SK-N-SH (cell line): ENCODE results near the gene WLS. TPM values are rescaled to one million over a fixed set of nuclear protein-coding genes. Genes with fewer than 3 reads are reported as not detected.
A peak's percentile ranks its signal among the peaks of the same experiment; 100 is the strongest.

Experiments
- CTCF ChIA-PET: fragments of 300-600, 350-600 bp; formaldehyde crosslinking; extraction: SDS; loops from one replicate; lab custom pipeline; 2021; lab: Yijun Ruan, JAX
- POLR2A ChIA-PET: fragments of 350-600 bp; sonication (Branson Sonifier 250); formaldehyde crosslinking; extraction: SDS; loops from one replicate; lab custom pipeline; 2020; ENCODE audit warnings: antibody characterized with exemption, inconsistent platforms; lab: Yijun Ruan, JAX
- DNase-seq: peaks from one replicate; pipeline ENCODE4 v3.0.0; 2012
- H2AFZ ChIP-seq: fragments of 200-600 bp; sonication (generic); 2 replicates; pipeline ENCODE4 v1.8.1; 2016; ENCODE audit warnings: antibody characterized with exemption, mild to moderate bottlenecking, low read depth
- H3F3A ChIP-seq: fragments of 200-600 bp; sonication (generic); replicated peaks from 2 replicates; pipeline ENCODE3; 2016; ENCODE audit warnings: antibody characterized with exemption, mild to moderate bottlenecking; ENCODE audit not compliant: insufficient read depth
- H3K27ac ChIP-seq, 2 experiments: fragments of 200-500 bp in 1 of 2; fragments of 200-600 bp in 1 of 2; sonication (Bioruptor generic) in 1 of 2; sonication (generic), shearing (Covaris generic) in 1 of 2; 2 replicates each; pipeline versions ENCODE4 v1.5.1 to v1.6.1; 2014 to 2016; ENCODE audit warnings: low read depth in 2 of 2, inconsistent platforms in 1 of 2, low read length in 1 of 2, mild to moderate bottlenecking in 1 of 2, mixed read lengths in 1 of 2
- H3K27me3 ChIP-seq: fragments of 200-600 bp; sonication (generic), shearing (Covaris generic); 2 replicates; pipeline ENCODE4 v1.6.1; 2016; ENCODE audit warnings: mixed run types; ENCODE audit not compliant: insufficient read depth
- H3K36me3 ChIP-seq, 2 experiments: fragments of 200-500 bp in 1 of 2; fragments of 200-600 bp in 1 of 2; sonication (Bioruptor generic) in 1 of 2; sonication (generic) in 1 of 2; replicated peaks in 1 of 2; 2 replicates each; pipeline versions ENCODE3 to v1.5.1; 2014 to 2016; ENCODE audit warnings: low read length in 1 of 2, mild to moderate bottlenecking in 1 of 2; ENCODE audit not compliant: insufficient read depth in 2 of 2, control insufficient read depth in 1 of 2
- H3K4me1 ChIP-seq, 2 experiments: fragments of 200-500 bp in 1 of 2; fragments of 200-600 bp in 1 of 2; sonication (Bioruptor generic) in 1 of 2; sonication (generic), shearing (Covaris generic) in 1 of 2; 2 replicates each; pipeline versions ENCODE4 v1.5.1 to v1.6.1; 2014 to 2016; ENCODE audit warnings: low read depth in 1 of 2, low read length in 1 of 2, mixed run types in 1 of 2; ENCODE audit not compliant: insufficient read depth in 2 of 2, control insufficient read depth in 1 of 2
- H3K4me2 ChIP-seq: fragments of 200-600 bp; sonication (generic), shearing (Covaris generic); 2 replicates; pipeline ENCODE4 v1.6.1; 2017; ENCODE audit warnings: mixed run types
- H3K4me3 ChIP-seq, 2 experiments: fragments of 200-500 bp in 1 of 2; fragments of 200-600 bp in 1 of 2; sonication (Bioruptor generic) in 1 of 2; sonication (generic), shearing (Covaris generic) in 1 of 2; 2 replicates each; pipeline versions ENCODE4 v1.5.1 to v1.8.1; 2014 to 2016; ENCODE audit warnings: low read depth in 2 of 2, inconsistent platforms in 1 of 2, low read length in 1 of 2, mild to moderate bottlenecking in 1 of 2, mixed read lengths in 1 of 2, moderate library complexity in 1 of 2
- H3K79me2 ChIP-seq: fragments of 200-600 bp; sonication (generic); 2 replicates; pipeline ENCODE4 v1.8.1; 2017; ENCODE audit warnings: mild to moderate bottlenecking; ENCODE audit not compliant: insufficient read depth
- H3K9ac ChIP-seq: fragments of 200-600 bp; sonication (generic); 2 replicates; pipeline ENCODE4 v1.6.1; 2017; ENCODE audit warnings: mixed run types
- H3K9me2 ChIP-seq: fragments of 200-600 bp; sonication (generic); 2 replicates; pipeline ENCODE4 v1.6.1; 2017; ENCODE audit warnings: mixed run types
- H3K9me3 ChIP-seq: fragments of 200-600 bp; sonication (generic); 2 replicates; pipeline ENCODE4 v1.6.1; 2017; ENCODE audit warnings: mixed run types, mild to moderate bottlenecking, moderate library complexity
- H4K20me1 ChIP-seq: fragments of 200-600 bp; sonication (generic); 2 replicates; pipeline ENCODE4 v1.6.1; 2017; ENCODE audit warnings: mild to moderate bottlenecking, mixed run types; ENCODE audit not compliant: insufficient read depth
- CHD2 ChIP-seq: fragments of 150-350 bp; IDR thresholded peaks from 2 replicates; pipeline ENCODE4 v1.6.1; 2018; ENCODE audit warnings: low read length; ENCODE audit not compliant: partially characterized antibody
- CTCF ChIP-seq: fragments of 200-600 bp; sonication (generic); IDR thresholded peaks from 2 replicates; pipeline ENCODE4 v1.6.1; 2017; ENCODE audit warnings: antibody characterized with exemption, mild to moderate bottlenecking, moderate library complexity
- EZH2phosphoT487 ChIP-seq: fragments of 200-600 bp; sonication (generic); IDR thresholded peaks from 2 replicates; pipeline ENCODE4 v1.6.1; 2017; ENCODE audit warnings: low read depth, mixed run types, mild to moderate bottlenecking, antibody characterized with exemption, moderate library complexity, borderline replicate concordance
- FOXJ3 ChIP-seq: sonication (generic); formaldehyde crosslinking; IDR thresholded peaks from 2 replicates; pipeline ENCODE4 v1.5.1; 2020; ENCODE audit warnings: mild to moderate bottlenecking, missing genetic modification reagents
- FOXM1 ChIP-seq: IDR thresholded peaks from 2 replicates; pipeline ENCODE4 v1.4.0; 2012; ENCODE audit warnings: low read depth, mild to moderate bottlenecking
- GABPA ChIP-seq: IDR thresholded peaks from 2 replicates; pipeline ENCODE4 v1.4.0; 2012; ENCODE audit warnings: low read depth, mild to moderate bottlenecking
- GATA2 ChIP-seq: sonication (generic); formaldehyde crosslinking; IDR thresholded peaks from 2 replicates; pipeline ENCODE4 v1.5.0; 2020; ENCODE audit warnings: mild to moderate bottlenecking, missing genetic modification reagents
- MAX ChIP-seq: IDR thresholded peaks from 2 replicates; pipeline ENCODE4 v1.4.0; 2012; ENCODE audit warnings: low read depth
- MXI1 ChIP-seq: IDR thresholded peaks from 2 replicates; pipeline ENCODE4 v1.6.1; 2012; ENCODE audit warnings: mild to moderate bottlenecking, low read depth, low read length, improper control_type of control experiment
- NFIC ChIP-seq: IDR thresholded peaks from 2 replicates; pipeline ENCODE4 v1.4.0; 2012; ENCODE audit warnings: borderline replicate concordance
- NRF1 ChIP-seq: IDR thresholded peaks from 2 replicates; pipeline ENCODE4 v1.6.1; 2012; ENCODE audit warnings: low read depth, mild to moderate bottlenecking, low read length
- PBX3 ChIP-seq: IDR thresholded peaks from 2 replicates; pipeline ENCODE4; 2012
- POLR2AphosphoS5 ChIP-seq: IDR thresholded peaks from 2 replicates; pipeline ENCODE4 v1.6.1; 2012; ENCODE audit warnings: low read depth, low read length
- RAD21 ChIP-seq: IDR thresholded peaks from 2 replicates; pipeline ENCODE4 v1.6.1; 2012; ENCODE audit warnings: mild to moderate bottlenecking, low read length
- RCOR1 ChIP-seq: fragments of 150-350 bp; IDR thresholded peaks from 2 replicates; pipeline ENCODE4 v1.6.1; 2017; ENCODE audit warnings: antibody characterized with exemption, low read length
- REST ChIP-seq: IDR thresholded peaks from 2 replicates; pipeline ENCODE4 v1.6.1; 2012; ENCODE audit warnings: mild to moderate bottlenecking, low read depth, low read length, moderate library complexity
- RFX5 ChIP-seq: IDR thresholded peaks from 2 replicates; pipeline ENCODE4 v1.6.1; 2012; ENCODE audit warnings: mild to moderate bottlenecking, improper control_type of control experiment, low read length
- SIN3A ChIP-seq: IDR thresholded peaks from 2 replicates; pipeline ENCODE4 v1.6.1; 2012; ENCODE audit warnings: low read depth, mild to moderate bottlenecking, low read length, moderate library complexity, borderline replicate concordance
- SMC3 ChIP-seq: IDR thresholded peaks from 2 replicates; pipeline ENCODE4 v1.6.1; 2012; ENCODE audit warnings: low read depth, low read length, improper control_type of control experiment
- TAF1 ChIP-seq: IDR thresholded peaks from 2 replicates; pipeline ENCODE4 v1.6.1; 2012; ENCODE audit warnings: low read depth, mild to moderate bottlenecking, low read length, moderate library complexity, borderline replicate concordance
- USF2 ChIP-seq: fragments of 150-350 bp; IDR thresholded peaks from 2 replicates; pipeline ENCODE4 v1.6.1; 2017; ENCODE audit warnings: antibody characterized with exemption, low read length, low read depth, borderline replicate concordance
- WGBS: methylation state at CpG from one replicate; pipeline ENCODE4 v1.1.6; 2017; ENCODE audit warnings: low lambda C conversion rate; 5-methylcytosine and 5-hydroxymethylcytosine counted together
- polyA plus RNA-seq, 3 experiments: library from polyadenylated mRNA; depleted of rRNA; stranded (reverse); fragments of >200 nt; gene quantifications; 2 replicates each; pipeline ENCODE4 v1.2.3, GENCODE V29; 2012

WLS gene
- polyA plus RNA-seq, 1 of the 3 experiments (the other 2 are of a cell fraction) = 69.0 TPM

DNA sequence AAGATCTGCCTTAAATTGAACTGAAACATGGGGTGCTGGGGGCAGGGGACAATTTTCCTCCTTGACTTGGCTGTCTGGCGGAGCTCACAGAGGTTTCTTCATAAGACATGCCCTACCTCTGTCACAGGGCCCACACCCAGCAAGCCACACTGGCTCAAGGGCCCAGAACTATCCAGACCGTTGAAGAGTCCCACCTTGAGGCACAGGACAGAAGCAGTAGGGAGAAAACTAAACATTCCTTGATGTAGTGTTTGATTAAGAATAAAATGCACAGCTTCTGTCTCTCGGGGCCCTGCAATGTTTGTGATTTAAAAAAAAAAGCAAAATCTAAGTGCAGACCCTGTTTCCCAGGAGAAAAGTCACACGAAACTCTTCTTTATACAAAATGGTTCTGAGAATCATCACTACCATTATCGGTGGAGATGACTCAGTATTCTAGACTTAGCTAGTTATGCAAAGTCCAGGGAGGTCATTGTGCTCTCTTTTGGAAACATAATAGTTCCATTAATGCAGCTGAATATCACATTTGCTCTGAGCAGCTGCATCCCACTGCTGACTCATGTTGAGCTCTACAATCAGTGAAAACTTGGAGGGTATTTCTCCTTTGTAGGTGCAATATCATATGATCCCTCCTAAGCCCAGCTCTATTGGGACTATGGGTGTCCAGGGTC is 128.3 kb downstream of the WLS start (continued):
- TF ChIP-seq NRF1 (no peak), POLR2AphosphoS5 (no peak), PBX3 (no peak), EZH2phosphoT487 (no peak), MAX (0 out of 2 replicates have a peak, but pooled peaks have one; percentile 15), TAF1 (no peak), RFX5 (no peak), FOXJ3 (CRISPR knock-in tag) (no peak)

- CTCF ChIA-PET = interaction anchor here (0.9 to 2.7 kb wide), 5 partner anchors 13 to 337 kb away, joined by 3 to 16 read pairs (median 4); no protein-coding TSS in a partner anchor
- H3K27ac ChIP-seq = no peak overlapping the region
- WGBS = 96% methylated on average over 5 of the region's 5 CpGs
- no peak for TF ChIP-seq FOXM1
- no peak for TF ChIP-seq REST
- TF ChIP-seq GATA2 (CRISPR knock-in tag) = no peak
- no peak for TF ChIP-seq SMC3
- TF ChIP-seq SIN3A = no peak
- no peak for TF ChIP-seq GABPA
- no peak for TF ChIP-seq TAF1
- TF ChIP-seq PBX3 = no peak
- TF ChIP-seq CTCF = no peak
- TF ChIP-seq USF2 = no peak
- no peak for TF ChIP-seq MXI1
- TF ChIP-seq RAD21 = no peak
- TF ChIP-seq CHD2 = no peak
- TF ChIP-seq EZH2phosphoT487 = no peak
- TF ChIP-seq NFIC = no peak
- TF ChIP-seq POLR2AphosphoS5 = no peak
- no peak for TF ChIP-seq RCOR1
These were observed 129.2 kb downstream of the WLS start for GRCh38 chr1:68103011-68103545.

More at GRCh38 chr1:68103011-68103545, 129.2 kb downstream of the WLS start:
- POLR2A ChIA-PET = no interaction called here
- no peak overlapping the region for H3K4me2 ChIP-seq
- H3K9me3 ChIP-seq = no peaks in the 10 kb centered on the region
- no peak for DNase-seq
- H3K36me3 ChIP-seq = no peaks in the 10 kb centered on the region
- H4K20me1 ChIP-seq = no peaks in the 10 kb centered on the region
- no peak overlapping the region for H2AFZ ChIP-seq
- no peak overlapping the region for H3K4me3 ChIP-seq
- no peak overlapping the region for H3K9ac ChIP-seq
- no peaks in the 10 kb centered on the region for H3F3A ChIP-seq
- no peaks in the 10 kb centered on the region for H3K27me3 ChIP-seq
- no peaks in the 10 kb centered on the region for H3K79me2 ChIP-seq
- peaks cover 0 to 11% of the 10 kb centered on the region in 2 experiments; a peak in 2 of 4 replicates for H3K4me1 ChIP-seq
- no peaks in the 10 kb centered on the region for H3K9me2 ChIP-seq
